GM12878 (cell line): ENCODE results near the gene CREBBP.

Experiments used
- ATF3 ChIP-seq: IDR thresholded peaks from 2 replicates; pipeline ENCODE4 v1.6.1; 2011; ENCODE audit warnings: low read depth, mild to moderate bottlenecking, low read length, moderate library complexity, borderline replicate concordance; ENCODE audit errors: extremely low read depth
- BCL3 ChIP-seq: IDR thresholded peaks from 2 replicates; pipeline ENCODE4 v1.6.1; 2011; ENCODE audit warnings: borderline replicate concordance, low read depth, mild to moderate bottlenecking, moderate library complexity, low read length; ENCODE audit not compliant: insufficient read depth, poor library complexity, severe bottlenecking
- CHD2 ChIP-seq: IDR thresholded peaks from 2 replicates; pipeline ENCODE4 v1.6.1; 2011; ENCODE audit warnings: low read depth, low read length, improper control_type of control experiment, borderline replicate concordance
- CTCF ChIP-seq, 3 experiments: IDR thresholded peaks in 2 of 3; conservative IDR thresholded peaks in 1 of 3; 2 replicates each; pipeline ENCODE4 v1.5.1; 2011; ENCODE audit warnings: low read depth in 3 of 3, low read length in 3 of 3, mild to moderate bottlenecking in 3 of 3, control low read depth in 2 of 3, moderate library complexity in 2 of 3, inconsistent platforms in 1 of 3, mixed read lengths in 1 of 3; ENCODE audit not compliant: control insufficient read depth in 2 of 3, insufficient read depth in 1 of 3; ENCODE audit errors: extremely low read depth in 1 of 3
- EZH2 ChIP-seq: IDR thresholded peaks from 2 replicates; pipeline ENCODE4 v1.6.1; 2012; ENCODE audit warnings: low read depth, mild to moderate bottlenecking, control low read depth, inconsistent platforms, low read length, borderline replicate concordance; ENCODE audit not compliant: control insufficient read depth
- MAX ChIP-seq: IDR thresholded peaks from 2 replicates; pipeline ENCODE4 v1.6.1; 2012; ENCODE audit warnings: low read depth, low read length, improper control_type of control experiment
- NR2C1 ChIP-seq: fragments of 450-650 bp; IDR thresholded peaks from 2 replicates; pipeline ENCODE4 v1.6.1; 2017; ENCODE audit warnings: antibody characterized with exemption, mild to moderate bottlenecking, moderate library complexity
- SMC3 ChIP-seq: IDR thresholded peaks from 2 replicates; pipeline ENCODE4 v1.6.1; 2011; ENCODE audit warnings: low read length, improper control_type of control experiment, borderline replicate concordance
- TAF1 ChIP-seq: IDR thresholded peaks from 2 replicates; pipeline ENCODE4 v1.6.1; 2011; ENCODE audit warnings: mild to moderate bottlenecking, low read depth, low read length, borderline replicate concordance
- ZNF24 ChIP-seq: fragments of 450-650 bp; IDR thresholded peaks from 2 replicates; pipeline ENCODE4 v1.6.1; 2017; ENCODE audit warnings: antibody characterized with exemption, mild to moderate bottlenecking

- TF ChIP-seq CTCF (IDR thresholded peaks at IDR 0.05 in 2 of 3, conservative IDR thresholded peaks at IDR 0.05 in 1 of 3; ENCODE audit: control insufficient read depth in 2 of 3, extremely low read depth in 1 of 3, insufficient read depth in 1 of 3, low read depth in 3 of 3, low read length in 3 of 3) (no peak), BCL3 (no peak), SMC3 (no peak), NR2C1 (no peak), TAF1 (no peak), MAX (no peak), CHD2 (no peak), EZH2 (no peak), ATF3 (no peak), ZNF24 (no peak)
These were observed 21.7 kb downstream of the CREBBP start for GRCh38 chr16:3858801-3859200.
